Activated T-helper 2 cell treated with anti-CD3 and anti-CD28 coated beads, Interferon-gamma antibody, Interleukin-2, Interleukin-4, amounts not matched to agents 10 μg/mL and 5 μg/mL and 100 μg/mL, durations not matched to agents 14 hours and 24 hours and 36 hours (primary cell): ENCODE data around the gene HOXD12. TPM values are rescaled to one million over a fixed set of nuclear protein-coding genes. Genes with fewer than 3 reads are reported as not detected.

Experiments used
- DNase-seq: peaks from one replicate; pipeline ENCODE4 v3.0.0; 2021; ENCODE audit warnings: low spot score
- H3K27ac Mint-ChIP-seq: one replicate; pipeline ENCODE4 v1.8.0; 2021; ENCODE audit warnings: mixed read lengths
- H3K27me3 Mint-ChIP-seq: one replicate; pipeline ENCODE4 v1.8.0; 2021; ENCODE audit warnings: low read depth, mixed read lengths
- H3K36me3 Mint-ChIP-seq: one replicate; pipeline ENCODE4 v1.8.0; 2021; ENCODE audit warnings: low read depth, mixed read lengths
- H3K4me1 Mint-ChIP-seq: one replicate; pipeline ENCODE4 v1.8.0; 2021; ENCODE audit warnings: low read depth, mixed read lengths
- H3K4me3 Mint-ChIP-seq: one replicate; pipeline ENCODE4 v1.8.0; 2021; ENCODE audit warnings: low read depth, mild to moderate bottlenecking, moderate library complexity, mixed read lengths
- H3K9me3 Mint-ChIP-seq: one replicate; pipeline ENCODE4 v1.8.0; 2021; ENCODE audit warnings: mixed read lengths
- intact Hi-C: fragments of 100-400 bp; cut with micrococcal nuclease; formaldehyde crosslinking; loops from one replicate; pipeline ENCODE4 v1.15.1; 2023
- total RNA-seq: library from RNA; stranded (reverse); gene quantifications from 2 replicates; pipeline ENCODE4 v1.2.3, GENCODE V29; 2022

HOXD12 gene
- total RNA-seq, result not detected in 2 replicates

GRCh38 chr2:176099728-176100546 lies at the start of gene HOXD12:
HOXD12 (plus strand) TSS chr2:176099795; CDS start chr2:176099802, 7 bp downstream.
- no peak within 1 kb of the TSS for H3K4me3 Mint-ChIP-seq
- no peaks in the 10 kb centered on the region for H3K9me3 Mint-ChIP-seq
- H3K27me3 Mint-ChIP-seq, result peaks cover 93% of the 10 kb centered on the region
- no peaks in the 10 kb centered on the region for H3K36me3 Mint-ChIP-seq
- H3K27ac Mint-ChIP-seq, result no peak within 1 kb of the TSS
- peaks cover 13% of the 10 kb centered on the region for H3K4me1 Mint-ChIP-seq
- intact Hi-C loops, result loop anchor here (5.0 kb wide), 1 partner anchor 32 kb away; no protein-coding TSS in a partner anchor
- DNase-seq, result no peak

GRCh38 chr2:176056406-176056805 lies 43.2 kb upstream of the HOXD12 start:
- no peak overlapping the region for H3K4me3 Mint-ChIP-seq
- peaks cover 42% of the 10 kb centered on the region for H3K27me3 Mint-ChIP-seq
- intact Hi-C loops, result no loop called here
- no peaks in the 10 kb centered on the region for H3K36me3 Mint-ChIP-seq
- H3K9me3 Mint-ChIP-seq, result no peaks in the 10 kb centered on the region
- no peak overlapping the region for H3K27ac Mint-ChIP-seq
- H3K4me1 Mint-ChIP-seq, result no peaks in the 10 kb centered on the region
- DNase-seq, result no peak

- no peaks in the 10 kb centered on the region for H3K9me3 Mint-ChIP-seq
- no peak overlapping the region for H3K27ac Mint-ChIP-seq
- H3K4me3 Mint-ChIP-seq, result no peak overlapping the region
- intact Hi-C loops, result no loop called here
- H3K36me3 Mint-ChIP-seq, result no peaks in the 10 kb centered on the region
- peaks cover 76% of the 10 kb centered on the region for H3K27me3 Mint-ChIP-seq
- no peak for DNase-seq
- H3K4me1 Mint-ChIP-seq, result peaks cover 8% of the 10 kb centered on the region
Observed at GRCh38 chr2:176063958-176064357, 35.6 kb upstream of the HOXD12 start.

GRCh38 chr2:176066645-176067588 lies 32.7 kb upstream of the HOXD12 start:
- H3K9me3 Mint-ChIP-seq, result no peaks in the 10 kb centered on the region
- no peak overlapping the region for H3K4me3 Mint-ChIP-seq
- peaks cover 86% of the 10 kb centered on the region for H3K27me3 Mint-ChIP-seq
- intact Hi-C loops, result no loop called here
- peaks cover 8% of the 10 kb centered on the region for H3K4me1 Mint-ChIP-seq
- no peak overlapping the region for H3K27ac Mint-ChIP-seq
- H3K36me3 Mint-ChIP-seq, result no peaks in the 10 kb centered on the region
- DNase-seq, result no peak

GRCh38 chr2:176067589-176068418 lies 31.8 kb upstream of the HOXD12 start:
- H3K27me3 Mint-ChIP-seq, result peaks cover 86% of the 10 kb centered on the region
- no peaks in the 10 kb centered on the region for H3K36me3 Mint-ChIP-seq
- no peak overlapping the region for H3K4me3 Mint-ChIP-seq
- H3K9me3 Mint-ChIP-seq, result no peaks in the 10 kb centered on the region
- DNase-seq, result no peak
- peaks cover 8% of the 10 kb centered on the region for H3K4me1 Mint-ChIP-seq
- intact Hi-C loops, result no loop called here
- H3K27ac Mint-ChIP-seq, result no peak overlapping the region

GRCh38 chr2:176068419-176068832 lies 31.2 kb upstream of the HOXD12 start:
- peaks cover 8% of the 10 kb centered on the region for H3K4me1 Mint-ChIP-seq
- no peaks in the 10 kb centered on the region for H3K36me3 Mint-ChIP-seq
- no peak for DNase-seq
- no peaks in the 10 kb centered on the region for H3K9me3 Mint-ChIP-seq
- H3K27ac Mint-ChIP-seq, result no peak overlapping the region
- H3K27me3 Mint-ChIP-seq, result peaks cover 91% of the 10 kb centered on the region
- no peak overlapping the region for H3K4me3 Mint-ChIP-seq
- intact Hi-C loops, result no loop called here

- peaks cover 3% of the 10 kb centered on the region for H3K4me1 Mint-ChIP-seq
- intact Hi-C loops, result no loop called here
Observed at GRCh38 chr2:176071330-176072291, 28.0 kb upstream of the HOXD12 start.

GRCh38 chr2:176072292-176072669 lies 27.3 kb upstream of the HOXD12 start:
- Mint-ChIP-seq H3K27ac (no peak overlapping the region), H3K27me3 (peaks cover 90% of the 10 kb centered on the region), H3K4me1 (peaks cover 3% of the 10 kb centered on the region), H3K4me3 (no peak overlapping the region), H3K9me3 (no peaks in the 10 kb centered on the region), H3K36me3 (no peaks in the 10 kb centered on the region)
- DNase-seq, result no peak
- intact Hi-C loops, result no loop called here

More at GRCh38 chr2:176071330-176072291, 28.0 kb upstream of the HOXD12 start:
- Mint-ChIP-seq H3K9me3 (no peaks in the 10 kb centered on the region), H3K4me3 (no peak overlapping the region), H3K27ac (no peak overlapping the region), H3K36me3 (no peaks in the 10 kb centered on the region), H3K27me3 (peaks cover 91% of the 10 kb centered on the region)
- DNase-seq, result no peak

GRCh38 chr2:176072951-176073904 lies 26.4 kb upstream of the HOXD12 start:
- peaks cover 3% of the 10 kb centered on the region for H3K4me1 Mint-ChIP-seq
- H3K27ac Mint-ChIP-seq, result no peak overlapping the region
- intact Hi-C loops, result no loop called here
- H3K4me3 Mint-ChIP-seq, result no peak overlapping the region
- no peaks in the 10 kb centered on the region for H3K9me3 Mint-ChIP-seq
- no peaks in the 10 kb centered on the region for H3K36me3 Mint-ChIP-seq
- peaks cover 83% of the 10 kb centered on the region for H3K27me3 Mint-ChIP-seq
- no peak for DNase-seq

GRCh38 chr2:176074919-176075425 lies 24.6 kb upstream of the HOXD12 start:
- DNase-seq, result no peak
- Mint-ChIP-seq H3K27ac (no peak overlapping the region), H3K27me3 (peaks cover 81% of the 10 kb centered on the region), H3K36me3 (peaks cover 4% of the 10 kb centered on the region), H3K4me1 (peaks cover 5% of the 10 kb centered on the region), H3K4me3 (no peak overlapping the region), H3K9me3 (peaks cover 3% of the 10 kb centered on the region)
- intact Hi-C loops, result loop anchor here (5.0 kb wide), 1 partner anchor 1738 kb away; no protein-coding TSS in a partner anchor
